RWPE1 (cell line): ENCODE results near the gene KCNK5.

Experiments
- CTCF ChIA-PET: fragments of 350-600 bp; sonication (Branson Sonifier 250); formaldehyde crosslinking; extraction: SDS; loops from one replicate; lab custom pipeline; 2021; lab: Yijun Ruan, JAX
- POLR2A ChIA-PET: fragments of 400-600 bp; formaldehyde crosslinking; extraction: SDS; loops from one replicate; lab custom pipeline; 2020; ENCODE audit warnings: antibody characterized with exemption; ENCODE audit not compliant: low non-redundant PET; lab: Yijun Ruan, JAX
- DNase-seq: peaks from one replicate; pipeline ENCODE4 v3.0.0; 2012; ENCODE audit warnings: low spot score
- H3K27ac ChIP-seq: fragments of 450-650 bp; 2 replicates; pipeline ENCODE4 v1.5.1; 2017
- TF ChIP-seq, protein P1 (sequence below): fragments of 450-650 bp; conservative IDR thresholded peaks from 2 replicates; pipeline ENCODE4 v1.5.1; 2017; ENCODE audit warnings: low read depth, mild to moderate bottlenecking

KCNK5 gene

DNA sequence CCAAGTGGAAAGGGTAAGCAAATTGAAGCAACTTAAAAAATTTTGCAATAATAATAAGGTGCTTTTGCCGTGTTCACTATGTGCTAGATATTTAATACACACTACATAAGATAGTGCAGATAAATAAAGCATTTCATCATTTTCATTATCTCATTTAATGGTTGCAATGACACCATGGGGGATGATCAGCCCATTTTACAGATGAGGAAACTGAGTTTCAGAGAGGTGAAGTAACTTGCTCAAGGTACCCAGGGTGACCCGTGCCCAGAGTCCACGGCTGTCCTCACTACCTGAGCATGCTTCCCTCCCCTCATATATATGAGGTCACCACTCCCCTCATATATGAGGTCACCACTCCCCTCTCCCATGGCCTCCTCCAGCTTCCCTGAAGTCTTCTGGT is 7.5 kb upstream of the KCNK5 start:
- ChIA-PET CTCF (no interaction called here), POLR2A (no interaction called here)
- H3K27ac ChIP-seq: no peak overlapping the region
- no peak for DNase-seq
- TF ChIP-seq, protein P1, sequence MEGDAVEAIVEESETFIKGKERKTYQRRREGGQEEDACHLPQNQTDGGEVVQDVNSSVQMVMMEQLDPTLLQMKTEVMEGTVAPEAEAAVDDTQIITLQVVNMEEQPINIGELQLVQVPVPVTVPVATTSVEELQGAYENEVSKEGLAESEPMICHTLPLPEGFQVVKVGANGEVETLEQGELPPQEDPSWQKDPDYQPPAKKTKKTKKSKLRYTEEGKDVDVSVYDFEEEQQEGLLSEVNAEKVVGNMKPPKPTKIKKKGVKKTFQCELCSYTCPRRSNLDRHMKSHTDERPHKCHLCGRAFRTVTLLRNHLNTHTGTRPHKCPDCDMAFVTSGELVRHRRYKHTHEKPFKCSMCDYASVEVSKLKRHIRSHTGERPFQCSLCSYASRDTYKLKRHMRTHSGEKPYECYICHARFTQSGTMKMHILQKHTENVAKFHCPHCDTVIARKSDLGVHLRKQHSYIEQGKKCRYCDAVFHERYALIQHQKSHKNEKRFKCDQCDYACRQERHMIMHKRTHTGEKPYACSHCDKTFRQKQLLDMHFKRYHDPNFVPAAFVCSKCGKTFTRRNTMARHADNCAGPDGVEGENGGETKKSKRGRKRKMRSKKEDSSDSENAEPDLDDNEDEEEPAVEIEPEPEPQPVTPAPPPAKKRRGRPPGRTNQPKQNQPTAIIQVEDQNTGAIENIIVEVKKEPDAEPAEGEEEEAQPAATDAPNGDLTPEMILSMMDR: no peak

DNA sequence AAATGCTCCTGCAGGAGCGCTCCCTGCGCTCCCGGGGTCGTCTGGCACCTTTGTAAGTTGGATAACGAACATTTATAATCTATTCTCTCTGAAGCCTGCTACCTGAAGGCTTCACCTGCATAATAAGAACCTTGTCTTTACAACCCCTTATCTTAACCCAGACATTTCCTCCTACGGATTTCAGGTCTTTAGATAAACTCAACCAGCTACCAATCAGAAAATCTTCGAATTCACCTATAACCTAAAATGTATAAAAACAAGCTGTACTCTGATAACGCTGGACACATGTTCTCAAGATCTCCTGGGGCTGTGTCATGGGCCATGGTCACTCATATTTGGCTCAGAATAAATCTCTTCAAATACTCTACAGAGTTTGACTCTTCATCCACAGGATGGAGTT is 4.1 kb upstream of the KCNK5 start:
- DNase-seq: no peak
- H3K27ac ChIP-seq: no peak overlapping the region
- ChIA-PET CTCF (no interaction called here), POLR2A (no interaction called here)
- TF ChIP-seq, protein P1: no peak

DNA sequence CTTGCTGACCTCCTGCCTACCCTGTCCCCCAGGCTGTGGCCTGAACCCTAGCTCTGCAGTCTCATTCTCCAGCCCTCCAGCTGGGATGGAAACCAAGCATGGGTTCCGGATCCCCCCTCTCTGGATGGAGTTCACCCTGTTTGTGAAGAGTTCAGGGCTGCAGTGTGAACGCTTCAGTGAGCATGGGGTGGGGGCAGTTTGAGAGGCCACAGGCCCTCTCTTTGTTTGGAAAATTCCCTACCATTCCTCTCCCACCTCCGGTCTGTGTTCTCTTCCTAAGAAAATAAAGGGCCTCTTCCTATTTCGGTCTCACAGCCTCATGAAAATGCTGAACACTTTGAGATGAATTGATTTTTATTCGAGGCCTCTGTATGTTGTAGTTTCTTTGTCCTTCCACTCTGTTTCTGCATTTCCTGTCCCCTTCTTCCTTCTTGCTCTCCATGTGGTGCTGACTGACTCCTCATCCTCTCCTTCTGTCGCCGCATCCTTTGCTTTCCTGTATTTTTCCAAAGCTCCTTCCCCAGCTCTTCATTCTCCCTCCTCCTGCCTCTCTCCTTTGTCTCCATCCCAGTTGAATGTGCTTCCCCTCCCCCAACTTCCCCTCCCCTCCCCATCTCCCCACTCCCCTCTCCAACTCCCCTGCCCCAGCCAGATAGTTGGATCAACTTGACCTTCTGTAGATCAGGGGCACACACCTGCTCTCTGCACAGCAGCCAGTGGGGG is 2.4 kb upstream of the KCNK5 start:
- DNase-seq: no peak
- no peak overlapping the region for H3K27ac ChIP-seq
- ChIA-PET CTCF (interaction anchor here (0.5 kb wide), 1 partner anchor 10 kb away, joined by 3 read pairs; no protein-coding TSS in a partner anchor), POLR2A (no interaction called here)
- TF ChIP-seq, protein P1: no peak

DNA sequence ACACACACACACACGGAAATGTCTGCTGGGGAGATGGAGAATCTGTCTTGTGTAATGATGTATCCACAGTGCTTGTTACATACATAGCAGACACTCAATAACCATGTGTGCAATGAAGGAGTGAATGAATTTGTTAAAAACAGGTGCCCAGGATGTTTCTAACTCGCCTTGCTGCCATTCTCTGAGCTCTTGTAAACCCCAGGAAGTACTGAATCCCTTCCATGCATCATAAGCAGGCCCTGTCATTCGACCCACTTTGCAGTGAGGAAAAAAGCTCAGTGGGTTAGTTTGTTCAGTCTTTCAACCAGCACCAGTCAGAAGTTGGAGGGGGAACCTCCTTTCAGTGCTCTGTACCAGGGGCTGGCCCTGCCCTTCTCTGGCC is 1.4 kb upstream of the KCNK5 start:
- TF ChIP-seq, protein P1: no peak
- ChIA-PET POLR2A (no interaction called here), CTCF (interaction anchor here (0.6 to 0.7 kb wide), 2 partner anchors 147 to 571 kb away, joined by 4 read pairs; no protein-coding TSS in a partner anchor)
- no peak overlapping the region for H3K27ac ChIP-seq
- DNase-seq: no peak

DNA sequence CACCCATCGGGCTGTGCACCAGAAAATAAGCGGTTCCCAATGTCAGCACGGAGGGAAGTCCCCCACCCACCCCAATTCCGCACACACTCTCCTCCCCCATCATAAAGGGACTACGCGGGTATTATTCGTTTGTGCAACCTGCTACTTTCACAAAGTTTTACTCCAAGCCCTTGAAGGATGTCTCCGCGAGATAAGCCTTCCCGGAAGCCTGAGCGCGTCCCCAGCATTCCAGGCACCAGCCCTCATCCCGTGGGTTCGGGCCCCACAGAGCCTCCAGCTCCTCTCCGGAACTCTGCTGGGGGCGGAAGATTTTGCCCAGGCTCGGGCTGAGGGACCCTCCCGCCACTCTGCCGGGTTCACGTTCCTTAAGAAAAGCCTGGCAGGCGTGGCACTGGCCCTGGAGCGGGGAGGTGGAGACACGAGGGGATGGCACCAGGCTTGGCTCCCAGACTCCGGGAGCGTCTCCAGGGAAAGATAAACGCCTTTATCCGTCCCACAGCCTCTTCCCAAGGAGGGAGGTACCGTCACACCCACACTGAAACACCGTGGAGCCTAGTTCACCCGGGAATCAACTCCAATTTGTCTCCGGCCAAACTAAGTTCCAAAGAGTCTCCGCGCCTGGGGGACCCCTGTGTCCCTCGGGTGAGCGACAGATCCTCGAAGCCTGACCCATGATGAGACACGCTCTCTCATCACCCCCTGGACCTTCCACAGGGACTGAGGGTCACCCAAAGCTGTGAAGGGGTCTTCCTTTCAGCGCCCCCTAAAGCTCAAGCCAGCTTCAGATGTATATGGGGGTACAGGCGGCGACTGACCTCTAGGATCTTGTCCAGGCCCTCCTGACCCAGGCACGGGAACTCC is 934 bp downstream of the KCNK5 start:
- DNase-seq: no peak
- POLR2A ChIA-PET: interaction anchor here (0.5 to 0.6 kb wide), 2 partner anchors 28 to 52 kb away, joined by 3 to 5 read pairs; no protein-coding TSS in a partner anchor

DNA sequence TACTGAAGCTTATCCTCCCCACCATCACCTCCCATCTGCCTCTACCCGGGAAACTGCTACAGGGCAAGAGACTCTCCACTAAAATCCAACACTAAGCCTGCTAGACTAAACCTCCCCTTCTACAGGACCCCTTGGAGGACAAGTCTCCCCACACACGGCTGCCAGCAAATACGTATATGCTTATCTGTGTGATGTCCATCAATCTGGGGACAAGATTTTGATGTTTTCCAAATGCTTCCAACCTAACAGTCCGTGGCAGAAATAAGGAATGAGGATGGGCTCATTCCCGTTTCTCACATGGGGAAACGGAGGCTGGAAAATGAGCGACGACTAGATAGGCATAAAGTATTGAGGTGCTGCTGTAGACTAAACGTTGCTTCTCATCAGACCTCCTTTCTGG is 1.8 kb downstream of the KCNK5 start:
- ChIA-PET POLR2A (no interaction called here), CTCF (interaction anchor here (0.8 kb wide), 1 partner anchor 24 kb away, joined by 3 read pairs; no protein-coding TSS in a partner anchor)
- TF ChIP-seq, protein P1: no peak
- no peak for DNase-seq
- H3K27ac ChIP-seq: no peak overlapping the region

More for the DNA sequence above, 934 bp downstream of the KCNK5 start:
- H3K27ac ChIP-seq: no peak overlapping the region
- TF ChIP-seq, protein P1: no peak
- CTCF ChIA-PET: interaction anchor here (0.6 to 1.3 kb wide), 4 partner anchors 62 to 91 kb away, joined by 3 to 4 read pairs (median 4); no protein-coding TSS in a partner anchor
